22Rv1 (cell line): ENCODE measurements around the gene DCBLD2.
"Not testable (repeated sequence)": the region's sequence is repeated elsewhere in the genome, so short reads cannot be mapped to it uniquely, and the experiment has no call there.

Experiments
- H3K27ac ChIP-seq: fragments of 450-650 bp; 2 replicates; pipeline ENCODE4 v1.5.1; 2017
- ZFX ChIP-seq: fragments of 450-650 bp; IDR thresholded peaks from 2 replicates; pipeline ENCODE4 v1.6.1; 2017; ENCODE audit warnings: antibody characterized with exemption, borderline replicate concordance
- TF ChIP-seq, protein P1 (sequence below): fragments of 450-650 bp; IDR thresholded peaks from 2 replicates; pipeline ENCODE4 v1.5.1; 2017; ENCODE audit warnings: mild to moderate bottlenecking

Gene DCBLD2

DNA sequence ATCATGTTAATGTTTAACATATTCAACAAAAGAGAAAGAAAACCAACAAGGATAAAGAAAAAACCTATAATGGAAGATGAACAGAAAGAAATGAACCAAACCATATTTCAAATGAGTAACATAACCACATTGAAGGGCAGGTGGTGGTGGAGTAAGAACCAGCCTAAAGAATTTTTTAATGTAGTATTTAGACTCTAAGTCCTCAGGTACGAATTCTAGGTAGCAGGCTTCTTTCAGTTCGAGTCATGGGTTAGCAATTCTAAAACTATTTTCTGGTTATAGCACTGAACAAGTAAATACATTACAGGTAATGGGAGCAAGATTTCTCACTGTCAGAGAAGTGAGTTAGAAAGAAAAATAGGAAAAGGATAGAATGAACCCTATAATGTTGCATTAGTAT, 24.4 kb downstream of the DCBLD2 start:
- H3K27ac ChIP-seq: no peak overlapping the region

DNA sequence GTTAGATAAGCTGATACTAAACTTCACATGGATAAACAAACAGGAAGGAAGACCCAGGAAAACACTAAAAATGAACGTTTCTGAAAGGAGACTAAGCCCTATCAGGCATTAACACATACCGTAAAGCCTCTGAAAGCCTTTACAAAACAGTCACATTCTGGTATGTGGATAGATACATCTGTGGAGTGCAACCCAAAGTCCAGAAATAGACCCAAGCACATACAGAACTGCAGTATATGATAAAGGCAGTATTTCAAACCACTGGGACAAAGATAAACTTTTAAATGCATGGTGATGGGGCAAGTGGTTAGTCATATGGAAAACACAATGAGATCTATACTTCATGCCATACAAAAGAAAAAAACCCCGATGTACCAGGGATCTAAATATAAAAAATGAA, 26.0 kb downstream of the DCBLD2 start:
- TF ChIP-seq, protein P1, sequence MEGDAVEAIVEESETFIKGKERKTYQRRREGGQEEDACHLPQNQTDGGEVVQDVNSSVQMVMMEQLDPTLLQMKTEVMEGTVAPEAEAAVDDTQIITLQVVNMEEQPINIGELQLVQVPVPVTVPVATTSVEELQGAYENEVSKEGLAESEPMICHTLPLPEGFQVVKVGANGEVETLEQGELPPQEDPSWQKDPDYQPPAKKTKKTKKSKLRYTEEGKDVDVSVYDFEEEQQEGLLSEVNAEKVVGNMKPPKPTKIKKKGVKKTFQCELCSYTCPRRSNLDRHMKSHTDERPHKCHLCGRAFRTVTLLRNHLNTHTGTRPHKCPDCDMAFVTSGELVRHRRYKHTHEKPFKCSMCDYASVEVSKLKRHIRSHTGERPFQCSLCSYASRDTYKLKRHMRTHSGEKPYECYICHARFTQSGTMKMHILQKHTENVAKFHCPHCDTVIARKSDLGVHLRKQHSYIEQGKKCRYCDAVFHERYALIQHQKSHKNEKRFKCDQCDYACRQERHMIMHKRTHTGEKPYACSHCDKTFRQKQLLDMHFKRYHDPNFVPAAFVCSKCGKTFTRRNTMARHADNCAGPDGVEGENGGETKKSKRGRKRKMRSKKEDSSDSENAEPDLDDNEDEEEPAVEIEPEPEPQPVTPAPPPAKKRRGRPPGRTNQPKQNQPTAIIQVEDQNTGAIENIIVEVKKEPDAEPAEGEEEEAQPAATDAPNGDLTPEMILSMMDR: no peak
- no peak for TF ChIP-seq ZFX
- H3K27ac ChIP-seq: no peak overlapping the region

More for the DNA sequence above, 24.4 kb downstream of the DCBLD2 start:
- TF ChIP-seq ZFX: no peak
- TF ChIP-seq, protein P1: no peak

DNA sequence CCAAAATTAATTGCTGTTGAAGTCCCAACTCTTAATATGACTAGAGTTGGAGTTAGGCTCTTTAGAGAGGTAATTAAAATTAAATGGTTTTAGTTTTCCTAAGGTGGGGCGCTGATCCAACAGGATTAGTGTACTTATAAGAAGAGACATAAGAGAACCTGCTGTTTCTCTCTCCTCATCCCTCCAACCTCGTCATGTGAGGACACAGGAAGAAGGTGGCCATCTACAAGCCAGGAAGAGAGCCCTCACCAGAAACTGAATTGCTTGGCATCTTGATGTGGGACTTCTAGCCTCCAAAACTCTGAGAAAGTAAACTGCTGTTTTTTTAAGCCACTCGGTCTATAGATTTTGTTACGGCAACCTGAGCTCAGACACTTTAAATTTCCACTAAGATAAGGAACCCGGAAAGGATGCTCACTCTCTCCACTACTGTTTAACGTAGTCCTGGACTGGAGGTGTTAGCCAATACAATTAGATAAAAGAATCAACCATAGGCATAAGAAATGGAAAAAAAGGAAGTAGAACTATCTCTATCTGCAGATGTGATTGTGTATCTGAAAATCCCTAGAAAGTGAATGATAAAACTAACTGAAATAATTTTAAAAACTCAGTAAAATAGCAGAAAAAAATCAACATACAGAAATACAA, 26.8 kb downstream of the DCBLD2 start:
- no peak for TF ChIP-seq ZFX
- TF ChIP-seq, protein P1: no peak
- no peak overlapping the region for H3K27ac ChIP-seq

DNA sequence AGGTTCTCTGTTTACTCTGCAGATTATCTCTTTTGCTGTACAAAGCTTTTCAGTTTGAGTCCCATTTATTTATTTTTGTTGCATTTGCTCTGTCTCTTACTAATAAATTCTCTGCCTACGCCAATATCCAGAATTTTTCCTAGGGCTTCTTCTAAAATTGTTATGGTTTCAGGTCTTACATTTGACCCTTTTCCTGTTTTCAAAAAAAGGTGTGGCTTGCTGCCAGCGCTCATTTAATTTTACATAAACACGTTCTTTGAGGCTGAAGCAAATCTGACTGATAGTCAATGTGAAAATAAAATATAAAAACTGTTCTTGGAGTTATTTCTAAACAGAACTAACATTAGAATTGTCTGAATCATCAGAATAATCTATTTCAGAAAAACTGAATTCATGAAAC, 32.1 kb downstream of the DCBLD2 start:
- TF ChIP-seq ZFX: no peak
- TF ChIP-seq, protein P1: no peak
- H3K27ac ChIP-seq: no peak overlapping the region

DNA sequence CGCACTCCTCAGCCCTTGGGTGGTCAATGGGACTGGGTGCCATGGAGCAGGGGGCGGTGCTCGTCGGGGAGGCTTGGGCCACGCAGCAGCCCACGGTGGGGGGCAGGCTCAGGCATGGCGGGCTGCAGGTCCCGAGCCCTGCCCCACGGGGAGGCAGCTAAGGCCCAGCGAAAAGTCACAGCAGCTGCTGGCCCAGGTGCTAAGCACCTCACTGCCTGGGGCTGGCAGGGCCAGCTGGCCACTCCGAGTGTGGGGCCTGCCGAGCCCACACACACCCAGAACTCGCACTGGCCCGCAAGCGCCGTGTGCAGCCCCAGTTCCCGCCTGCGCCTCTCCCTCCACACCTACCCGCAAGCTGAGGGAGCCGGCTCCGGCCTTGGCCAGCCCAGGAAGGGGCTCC, 43.5 kb downstream of the DCBLD2 start:
- H3K27ac ChIP-seq: not testable (repeated sequence)

DNA sequence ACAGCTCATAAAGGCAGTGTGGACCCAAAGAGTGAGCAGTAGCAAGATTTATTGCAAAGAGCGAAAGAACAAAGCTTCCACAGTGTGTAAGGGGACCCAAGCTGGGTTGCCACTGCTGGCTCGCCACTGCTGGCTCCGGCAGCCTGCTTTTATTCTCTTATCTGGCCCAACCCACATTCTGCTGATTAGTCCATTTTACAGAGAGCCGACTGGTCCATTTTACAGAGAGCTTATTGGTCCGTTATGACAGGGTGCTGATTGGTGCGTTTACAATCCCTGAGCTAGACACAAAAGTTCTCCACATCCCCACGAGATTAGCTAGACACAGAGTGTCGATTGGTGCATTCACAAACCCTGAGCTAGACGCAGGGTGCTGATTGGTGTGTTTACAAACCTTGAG, 44.2 kb downstream of the DCBLD2 start:
- not testable (repeated sequence) for H3K27ac ChIP-seq

DNA sequence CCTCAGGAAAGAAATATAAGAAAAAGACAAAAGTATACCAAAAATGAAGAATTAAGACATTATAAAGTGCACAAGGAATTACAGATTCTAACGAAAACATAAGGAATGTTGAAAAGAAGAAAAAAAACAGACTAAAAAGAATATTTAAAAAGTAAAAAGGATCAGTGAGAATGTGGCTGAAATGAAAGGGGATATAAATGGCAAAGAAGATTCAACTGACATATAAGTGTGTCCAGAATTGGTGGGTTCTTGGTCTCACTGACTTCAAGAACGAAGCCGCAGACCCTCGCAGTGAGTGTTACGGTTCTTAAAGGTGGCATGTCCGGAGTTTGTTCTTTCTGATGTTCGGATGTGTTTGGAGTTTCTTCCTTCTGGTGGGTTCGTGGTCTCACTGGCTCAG, 44.8 kb downstream of the DCBLD2 start:
- no peak overlapping the region for H3K27ac ChIP-seq
- no peak for TF ChIP-seq ZFX
- TF ChIP-seq, protein P1: no peak

DNA sequence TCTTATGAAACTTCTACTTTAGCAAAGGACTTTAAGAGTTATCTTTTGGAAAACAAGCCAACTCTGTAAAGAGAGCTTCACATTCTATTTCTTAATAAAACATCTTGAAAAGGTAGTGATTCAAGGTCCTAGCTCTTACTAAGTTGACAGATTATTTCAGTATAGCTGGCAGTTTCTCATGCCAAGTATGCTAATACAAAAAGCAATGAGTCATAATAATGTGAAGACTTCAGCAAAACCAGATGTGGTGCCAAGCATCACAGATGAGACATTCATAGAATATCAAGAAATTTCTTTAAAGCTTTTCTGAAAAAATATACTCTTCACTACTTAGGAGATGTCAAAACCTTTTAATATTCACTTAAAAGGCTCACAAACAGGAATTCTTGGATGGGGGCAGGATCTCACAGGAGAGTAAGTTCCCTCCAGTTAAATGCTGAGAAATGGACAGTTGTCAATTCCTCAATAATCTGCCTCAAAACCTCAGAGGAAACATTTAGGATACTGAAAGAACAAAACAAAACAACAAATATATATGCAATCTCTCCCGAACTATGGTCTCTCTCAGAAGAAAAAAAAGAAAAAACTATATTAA, 45.6 kb downstream of the DCBLD2 start:
- TF ChIP-seq ZFX: no peak
- TF ChIP-seq, protein P1: no peak
- H3K27ac ChIP-seq: no peak overlapping the region
